GM03348 (cell line): ENCODE data around the gene WNT8A.

Experiments
- DNase-seq: peaks from one replicate; pipeline ENCODE4 v3.0.0; 2012; ENCODE audit warnings: low spot score

The WNT8A gene

GRCh38 chr5:138091685-138092084 lies 7.9 kb downstream of the WNT8A start:
- DNase-seq = no peak

GRCh38 chr5:138092301-138092700 lies 8.5 kb downstream of the WNT8A start:
- DNase-seq = no peak

GRCh38 chr5:138093036-138093435 lies 9.2 kb downstream of the WNT8A start:
- DNase-seq = no peak

- DNase-seq = no peak
Observed at GRCh38 chr5:138095100-138095907, 11.5 kb downstream of the WNT8A start.

GRCh38 chr5:138096363-138096762 lies 12.5 kb downstream of the WNT8A start:
- no peak for DNase-seq

GRCh38 chr5:138096997-138097828 lies 13.4 kb downstream of the WNT8A start:
- no peak for DNase-seq

GRCh38 chr5:138102454-138103318 lies 18.9 kb downstream of the WNT8A start:
- no peak for DNase-seq

- no peak for DNase-seq
Observed at GRCh38 chr5:138103319-138103637, 19.4 kb downstream of the WNT8A start.

GRCh38 chr5:138105709-138106108 lies 21.9 kb downstream of the WNT8A start:
- DNase-seq = no peak

GRCh38 chr5:138107213-138107612 lies 23.4 kb downstream of the WNT8A start:
- no peak for DNase-seq

GRCh38 chr5:138109463-138110265 lies 25.8 kb downstream of the WNT8A start:
- DNase-seq = no peak

- DNase-seq = no peak
Observed at GRCh38 chr5:138110266-138110963, 26.6 kb downstream of the WNT8A start.

GRCh38 chr5:138111181-138111580 lies 27.3 kb downstream of the WNT8A start:
- DNase-seq = no peak

- peak; percentile 22 for DNase-seq
Observed at GRCh38 chr5:138111937-138112336, 28.1 kb downstream of the WNT8A start.

- DNase-seq = no peak
Observed at GRCh38 chr5:138115254-138115653, 31.4 kb downstream of the WNT8A start.

- DNase-seq = no peak
Observed at GRCh38 chr5:138128334-138128733, 44.5 kb downstream of the WNT8A start.

- no peak for DNase-seq
Observed at GRCh38 chr5:138129347-138129746, 45.5 kb downstream of the WNT8A start.

GRCh38 chr5:138132543-138132942 lies 48.7 kb downstream of the WNT8A start:
- no peak for DNase-seq

GRCh38 chr5:138138949-138139780 lies 55.3 kb downstream of the WNT8A start, which contains the start of gene NME5:
NME5 (minus strand) TSS chr5:138139428; CDS start chr5:138138780, 648 bp downstream.
- DNase-seq = peak; percentile 83

GRCh38 chr5:138139781-138140090 lies 55.9 kb downstream of the WNT8A start:
- no peak for DNase-seq
